Measurements from ENCODE around the gene SH3GL2. TPM values are rescaled to one million over a fixed set of nuclear protein-coding genes. Genes with fewer than 3 reads are reported as not detected.

Gene SH3GL2
- total RNA-seq (under 1 TPM in 1 of 2 donors, not detected in 1; 0.08 TPM), polyA plus RNA-seq (under 1 TPM in 1 of 2 donors, not detected in 1; 0.06 TPM)

GRCh38 chr9:17578911-17579793, at the start of gene SH3GL2:
Gene SH3GL2 (plus strand): TSS chr9:17579066.
- Histone ChIP-seq H3K4me1 (ENCODE audit: control insufficient read depth in 4 of 4, insufficient read depth in 4 of 4, low read length in 3 of 4) (peaks cover 0 to 15% (median 9%) of the 10 kb centered on the region in 4 donors), H3K27me3 (ENCODE audit: control insufficient read depth in 4 of 4, insufficient read depth in 4 of 4, low read length in 3 of 4) (peaks cover 0 to 16% (median 2%) of the 10 kb centered on the region in 4 donors), H3K36me3 (ENCODE audit: control insufficient read depth in 4 of 4, insufficient read depth in 3 of 4, low read depth in 1 of 4, low read length in 3 of 4) (no peaks in the 10 kb centered on the region), H3K9me3 (ENCODE audit: control insufficient read depth in 4 of 4, low read length in 3 of 4) (no peaks in the 10 kb centered on the region), H3K4me3 (ENCODE audit: low read depth in 1 of 3, low read length in 3 of 3) (peak within 1 kb of the TSS in 2 of 3 donors; percentile 4 to 70), H3K9ac (ENCODE audit: low read depth in 1 of 2, low read length in 2 of 2) (no peak within 1 kb of the TSS), H3K27ac (ENCODE audit: low read depth in 1 of 2, low read length in 2 of 2) (no peak within 1 kb of the TSS)
- DNase-seq (ENCODE audit: low spot score), result no peak
- no peak for TF ChIP-seq RXRA (IDR thresholded peaks at IDR 0.05)
- TF ChIP-seq MAX (IDR thresholded peaks at IDR 0.05), result no peak
- no peak for TF ChIP-seq ZBTB33 (IDR thresholded peaks at IDR 0.05)
- no peak for TF ChIP-seq FOXA2 (IDR thresholded peaks at IDR 0.05)
- TF ChIP-seq RAD21 (IDR thresholded peaks at IDR 0.05), result no peak
- TF ChIP-seq CTCF (IDR thresholded peaks at IDR 0.05; ENCODE audit: low read depth, low read length, missing input control), result no peak
- no peak for TF ChIP-seq EGR1 (IDR thresholded peaks at IDR 0.05; ENCODE audit: low read depth in 2 of 2)
- TF ChIP-seq ATF3 (IDR thresholded peaks at IDR 0.05), result no peak
- 2% methylated on average over 109 of the region's 109 CpGs for WGBS

- Histone ChIP-seq H3K36me3 (ENCODE audit: control insufficient read depth in 4 of 4, insufficient read depth in 3 of 4, low read depth in 1 of 4, low read length in 3 of 4) (no peaks in the 10 kb centered on the region), H3K4me1 (ENCODE audit: control insufficient read depth in 4 of 4, insufficient read depth in 4 of 4, low read length in 3 of 4) (peaks cover 0 to 3% (median 1%) of the 10 kb centered on the region in 4 donors), H3K27ac (ENCODE audit: low read depth in 1 of 2, low read length in 2 of 2) (no peak overlapping the region), H3K9ac (ENCODE audit: low read depth in 1 of 2, low read length in 2 of 2) (peak overlapping the region in 1 of 2 donors; percentile 47), H3K4me3 (ENCODE audit: low read depth in 1 of 3, low read length in 3 of 3) (no peak overlapping the region), H3K27me3 (ENCODE audit: control insufficient read depth in 4 of 4, insufficient read depth in 4 of 4, low read length in 3 of 4) (no peaks in the 10 kb centered on the region), H3K9me3 (ENCODE audit: control insufficient read depth in 4 of 4, low read length in 3 of 4) (no peaks in the 10 kb centered on the region)
- WGBS, result 43% methylated on average over 10 of the region's 10 CpGs
- TF ChIP-seq HNF4G (IDR thresholded peaks at IDR 0.05) (no peak), REST (IDR thresholded peaks at IDR 0.05) (no peak), FOXA1 (IDR thresholded peaks at IDR 0.05) (no peak), RXRA (IDR thresholded peaks at IDR 0.05) (no peak), CTCF (IDR thresholded peaks at IDR 0.05; ENCODE audit: low read depth, low read length, missing input control) (peak; percentile 71), RAD21 (IDR thresholded peaks at IDR 0.05) (peak; percentile 79 to 81), JUND (IDR thresholded peaks at IDR 0.05) (no peak), NR2F2 (IDR thresholded peaks at IDR 0.05) (no peak), FOXA2 (IDR thresholded peaks at IDR 0.05) (no peak), YY1 (IDR thresholded peaks at IDR 0.05) (peak; percentile 84)
- DNase-seq (ENCODE audit: low spot score), result peak; percentile 44
These were observed 47.1 kb upstream of the SH3GL2 start for GRCh38 chr9:17531642-17532254.

All from liver (tissue), 9 donors.